ENCODE results near the gene PRKAG2.

GRCh38 chr7:151838072-151838471 lies 38.8 kb downstream of the PRKAG2 start:
- TF ChIP-seq POLR2A (IDR thresholded peaks at IDR 0.05): no peak
- TF ChIP-seq, protein P1, sequence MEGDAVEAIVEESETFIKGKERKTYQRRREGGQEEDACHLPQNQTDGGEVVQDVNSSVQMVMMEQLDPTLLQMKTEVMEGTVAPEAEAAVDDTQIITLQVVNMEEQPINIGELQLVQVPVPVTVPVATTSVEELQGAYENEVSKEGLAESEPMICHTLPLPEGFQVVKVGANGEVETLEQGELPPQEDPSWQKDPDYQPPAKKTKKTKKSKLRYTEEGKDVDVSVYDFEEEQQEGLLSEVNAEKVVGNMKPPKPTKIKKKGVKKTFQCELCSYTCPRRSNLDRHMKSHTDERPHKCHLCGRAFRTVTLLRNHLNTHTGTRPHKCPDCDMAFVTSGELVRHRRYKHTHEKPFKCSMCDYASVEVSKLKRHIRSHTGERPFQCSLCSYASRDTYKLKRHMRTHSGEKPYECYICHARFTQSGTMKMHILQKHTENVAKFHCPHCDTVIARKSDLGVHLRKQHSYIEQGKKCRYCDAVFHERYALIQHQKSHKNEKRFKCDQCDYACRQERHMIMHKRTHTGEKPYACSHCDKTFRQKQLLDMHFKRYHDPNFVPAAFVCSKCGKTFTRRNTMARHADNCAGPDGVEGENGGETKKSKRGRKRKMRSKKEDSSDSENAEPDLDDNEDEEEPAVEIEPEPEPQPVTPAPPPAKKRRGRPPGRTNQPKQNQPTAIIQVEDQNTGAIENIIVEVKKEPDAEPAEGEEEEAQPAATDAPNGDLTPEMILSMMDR (IDR thresholded peaks at IDR 0.05): no peak
